ENCODE results near the gene GLCE.

Gene GLCE

GRCh38 chr15:69160141-69160993, at the start of gene GLCE:
GLCE (plus strand) TSS chr15:69160635; CDS start chr15:69255807, 95,172 bp downstream.
- no peak for TF ChIP-seq CTCF (IDR thresholded peaks at IDR 0.05; ENCODE audit: insufficient read depth, low read length, poor library complexity, severe bottlenecking)
- no peak for TF ChIP-seq EZH2phosphoT487 (conservative IDR thresholded peaks at IDR 0.05; ENCODE audit: low read length)

DNA sequence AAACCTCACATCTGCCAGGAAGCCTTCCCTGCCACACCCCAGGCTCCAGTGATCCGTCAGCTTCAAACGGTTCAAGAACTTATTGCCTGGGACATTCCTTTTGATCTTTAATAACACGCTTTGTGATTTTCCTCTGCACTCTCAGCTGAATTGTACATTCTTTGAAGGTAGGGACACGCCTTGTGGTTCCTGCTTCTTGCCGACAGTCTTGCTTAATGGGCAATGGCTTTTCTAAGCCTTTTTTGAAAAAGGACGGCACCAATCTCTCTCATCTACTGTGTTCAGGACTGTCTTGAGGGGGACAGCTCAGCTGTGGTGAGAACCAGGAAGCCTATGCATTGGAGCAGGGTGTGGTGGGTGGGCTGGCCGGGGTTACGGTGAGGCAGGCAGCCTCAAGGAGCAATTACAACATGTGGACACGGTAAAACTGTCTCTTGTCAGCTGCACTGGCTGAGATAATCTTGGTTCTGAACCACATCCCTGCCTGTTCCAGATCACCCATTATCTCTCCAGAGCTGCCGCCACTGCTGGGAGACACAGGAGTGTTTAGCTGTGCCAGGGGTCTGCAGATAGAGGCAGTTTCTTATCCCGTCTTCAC, 46.0 kb upstream of the GLCE start:
- H3K9me3 ChIP-seq (ENCODE audit: insufficient read depth, low read length) = no peaks in the 10 kb centered on the region
- H4K20me1 ChIP-seq (ENCODE audit: low read depth, low read length) = no peaks in the 10 kb centered on the region
- no peak overlapping the region for H3K27ac ChIP-seq (ENCODE audit: low read depth, low read length)
- H3K4me2 ChIP-seq (ENCODE audit: low read depth, low read length, poor library complexity, severe bottlenecking) = no peak overlapping the region
- H3K4me3 ChIP-seq (ENCODE audit: insufficient read depth, low read length, poor library complexity, severe bottlenecking) = no peak overlapping the region
- no peak overlapping the region for H2AFZ ChIP-seq (ENCODE audit: low read depth, low read length, severe bottlenecking)
- no peaks in the 10 kb centered on the region for H3K9me2 ChIP-seq (replicated peaks; ENCODE audit: insufficient read depth, low read length)
- H3K36me3 ChIP-seq (ENCODE audit: low read length) = no peaks in the 10 kb centered on the region
- TF ChIP-seq EZH2phosphoT487 (conservative IDR thresholded peaks at IDR 0.05; ENCODE audit: low read length) (no peak), CTCF (IDR thresholded peaks at IDR 0.05; ENCODE audit: insufficient read depth, low read length, poor library complexity, severe bottlenecking) (no peak)
- no peaks in the 10 kb centered on the region for H3K27me3 ChIP-seq (ENCODE audit: low read length)
- H3K79me2 ChIP-seq (ENCODE audit: insufficient read depth, low read length) = no peaks in the 10 kb centered on the region
- no peaks in the 10 kb centered on the region for H3F3A ChIP-seq (ENCODE audit: insufficient read depth)
- H3K9ac ChIP-seq (ENCODE audit: low read length) = no peak overlapping the region

More at GRCh38 chr15:69160141-69160993, at the start of gene GLCE:
- Histone ChIP-seq H3K9ac (ENCODE audit: low read length) (peak within 1 kb of the TSS; percentile 93), H2AFZ (ENCODE audit: low read depth, low read length, severe bottlenecking) (peak within 1 kb of the TSS; percentile 99), H3K79me2 (ENCODE audit: insufficient read depth, low read length) (peaks cover 5% of the 10 kb centered on the region; the same call in 1 of the 2 replicates), H3K9me2 (replicated peaks; ENCODE audit: insufficient read depth, low read length) (no peaks in the 10 kb centered on the region), H3K4me3 (ENCODE audit: insufficient read depth, low read length, poor library complexity, severe bottlenecking) (peak within 1 kb of the TSS; percentile 97), H3K4me2 (ENCODE audit: low read depth, low read length, poor library complexity, severe bottlenecking) (peak within 1 kb of the TSS; percentile 90), H3K27ac (ENCODE audit: low read depth, low read length) (no peak within 1 kb of the TSS), H3K36me3 (ENCODE audit: low read length) (no peaks in the 10 kb centered on the region), H3K9me3 (ENCODE audit: insufficient read depth, low read length) (no peaks in the 10 kb centered on the region), H3F3A (ENCODE audit: insufficient read depth) (no peaks in the 10 kb centered on the region), H4K20me1 (ENCODE audit: low read depth, low read length) (peaks cover 17% of the 10 kb centered on the region), H3K27me3 (ENCODE audit: low read length) (no peaks in the 10 kb centered on the region)

GRCh38 chr15:69115031-69115430, 45.4 kb upstream of the GLCE start:
- H3K27me3 ChIP-seq (ENCODE audit: low read length) = no peaks in the 10 kb centered on the region
- no peaks in the 10 kb centered on the region for H3K36me3 ChIP-seq (ENCODE audit: low read length)
- H3K9ac ChIP-seq (ENCODE audit: low read length) = no peak overlapping the region
- H4K20me1 ChIP-seq (ENCODE audit: low read depth, low read length) = no peaks in the 10 kb centered on the region
- H3K79me2 ChIP-seq (ENCODE audit: insufficient read depth, low read length) = no peaks in the 10 kb centered on the region
- no peaks in the 10 kb centered on the region for H3K9me3 ChIP-seq (ENCODE audit: insufficient read depth, low read length)
- no peak for TF ChIP-seq EZH2phosphoT487 (conservative IDR thresholded peaks at IDR 0.05; ENCODE audit: low read length)
- H3K4me3 ChIP-seq (ENCODE audit: insufficient read depth, low read length, poor library complexity, severe bottlenecking) = no peak overlapping the region
- no peak overlapping the region for H3K4me2 ChIP-seq (ENCODE audit: low read depth, low read length, poor library complexity, severe bottlenecking)
- no peaks in the 10 kb centered on the region for H3K9me2 ChIP-seq (replicated peaks; ENCODE audit: insufficient read depth, low read length)
- H3F3A ChIP-seq (ENCODE audit: insufficient read depth) = no peaks in the 10 kb centered on the region
- H3K27ac ChIP-seq (ENCODE audit: low read depth, low read length) = no peak overlapping the region
- no peak overlapping the region for H2AFZ ChIP-seq (ENCODE audit: low read depth, low read length, severe bottlenecking)

- no peak overlapping the region for H3K4me2 ChIP-seq (ENCODE audit: low read depth, low read length, poor library complexity, severe bottlenecking)
- H2AFZ ChIP-seq (ENCODE audit: low read depth, low read length, severe bottlenecking) = no peak overlapping the region
These were observed 44.0 kb upstream of the GLCE start for GRCh38 chr15:69116391-69116790.

More at GRCh38 chr15:69116391-69116790, 44.0 kb upstream of the GLCE start:
- Histone ChIP-seq H3K36me3 (ENCODE audit: low read length) (no peaks in the 10 kb centered on the region), H3K9me2 (replicated peaks; ENCODE audit: insufficient read depth, low read length) (no peaks in the 10 kb centered on the region), H3K27ac (ENCODE audit: low read depth, low read length) (no peak overlapping the region), H3K4me3 (ENCODE audit: insufficient read depth, low read length, poor library complexity, severe bottlenecking) (no peak overlapping the region), H3K27me3 (ENCODE audit: low read length) (no peaks in the 10 kb centered on the region), H3K79me2 (ENCODE audit: insufficient read depth, low read length) (no peaks in the 10 kb centered on the region), H3K9me3 (ENCODE audit: insufficient read depth, low read length) (no peaks in the 10 kb centered on the region), H4K20me1 (ENCODE audit: low read depth, low read length) (no peaks in the 10 kb centered on the region), H3K9ac (ENCODE audit: low read length) (no peak overlapping the region), H3F3A (ENCODE audit: insufficient read depth) (no peaks in the 10 kb centered on the region)
- TF ChIP-seq EZH2phosphoT487 (conservative IDR thresholded peaks at IDR 0.05; ENCODE audit: low read length) (no peak), CTCF (IDR thresholded peaks at IDR 0.05; ENCODE audit: insufficient read depth, low read length, poor library complexity, severe bottlenecking) (no peak)

All from SU-DHL-6 (cell line).